ENCODE measurements around the gene ELFN2.
"Not testable (repeated sequence)": the region's sequence is repeated elsewhere in the genome, so short reads cannot be mapped to it uniquely, and the experiment has no call there.

ELFN2 gene

GRCh38 chr22:37427135-37427710, at the start of gene ELFN2:
Gene ELFN2, minus strand, starts transcription at chr22:37427479. Its CDS starts 51,945 bp downstream, at chr22:37375534.
- peak; percentile 25 for DNase-seq

DNA sequence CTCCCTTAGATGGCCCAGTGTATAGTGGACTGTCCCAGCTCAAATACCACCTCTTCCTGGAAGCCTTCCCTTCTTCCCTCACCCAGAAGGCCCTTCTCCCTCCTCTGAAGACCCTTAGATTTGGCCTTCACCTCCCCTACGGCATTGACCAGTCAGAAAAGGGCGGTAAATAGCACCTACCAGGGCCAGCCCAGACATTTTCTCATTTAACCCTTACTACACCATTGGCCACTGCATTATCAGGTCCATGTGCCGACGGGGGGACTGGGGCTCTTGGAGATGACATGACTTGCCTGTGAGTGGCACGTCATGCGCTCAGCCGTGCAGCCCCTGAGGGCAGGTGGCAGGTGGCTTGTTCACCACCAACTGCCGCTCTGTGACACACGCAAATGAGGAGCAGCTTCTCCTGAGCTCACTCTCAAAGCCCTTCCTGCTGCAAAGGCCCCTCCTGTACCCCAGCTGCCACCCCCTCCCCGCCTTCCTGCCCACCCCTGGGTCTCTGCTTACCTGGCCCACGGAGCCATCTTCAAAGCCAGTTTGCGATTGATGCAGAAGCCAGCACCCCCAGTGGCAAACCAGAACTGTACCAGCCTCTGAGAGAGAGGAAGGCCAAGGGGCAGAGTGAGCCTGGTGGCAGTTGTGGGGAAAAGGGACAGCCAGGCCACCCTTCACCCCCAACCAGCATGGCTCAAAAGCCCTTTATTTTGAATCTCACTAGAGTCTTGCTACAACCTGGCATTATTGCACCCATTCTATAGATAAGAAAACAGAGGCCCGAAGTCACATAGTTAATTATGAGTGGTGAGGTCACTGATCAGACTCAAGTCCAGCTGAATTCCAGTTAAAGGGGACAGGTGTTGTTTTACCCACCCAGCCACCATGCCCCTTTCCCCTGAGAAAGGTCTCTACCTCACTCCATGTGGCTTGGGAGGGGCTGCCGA, 49.4 kb upstream of the ELFN2 start:
- no peak for DNase-seq

DNA sequence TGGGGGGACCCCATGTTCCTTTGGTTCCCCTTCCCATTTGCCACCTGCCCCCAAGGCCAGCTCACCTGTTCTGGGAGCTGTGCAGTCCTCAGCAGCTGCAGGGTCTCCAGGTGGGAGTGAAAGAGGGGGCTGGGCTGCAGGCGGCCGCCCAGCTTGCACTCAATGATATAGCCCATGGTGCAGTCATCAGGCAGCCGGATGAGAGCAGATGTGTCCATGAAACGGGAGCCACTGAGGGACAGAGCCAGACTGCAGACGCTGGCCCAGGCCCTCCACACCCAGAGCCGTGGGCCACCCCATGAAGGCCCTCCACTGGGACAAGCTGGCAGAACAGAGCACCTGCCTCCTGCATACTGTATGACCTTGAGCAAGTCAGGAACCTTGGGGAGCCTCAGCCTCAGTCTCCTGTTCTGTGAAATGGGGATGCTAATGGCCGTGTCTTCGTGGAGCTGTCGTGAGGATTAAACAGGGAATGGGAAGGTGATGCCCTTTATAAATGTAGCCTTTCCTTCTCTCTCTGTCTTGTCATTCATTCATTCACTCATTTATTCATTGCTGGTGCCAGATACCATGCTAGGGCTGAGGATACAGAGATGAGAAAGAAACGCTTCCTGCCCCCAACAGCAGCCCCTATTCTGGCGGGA, 47.3 kb upstream of the ELFN2 start:
- no peak for DNase-seq

DNA sequence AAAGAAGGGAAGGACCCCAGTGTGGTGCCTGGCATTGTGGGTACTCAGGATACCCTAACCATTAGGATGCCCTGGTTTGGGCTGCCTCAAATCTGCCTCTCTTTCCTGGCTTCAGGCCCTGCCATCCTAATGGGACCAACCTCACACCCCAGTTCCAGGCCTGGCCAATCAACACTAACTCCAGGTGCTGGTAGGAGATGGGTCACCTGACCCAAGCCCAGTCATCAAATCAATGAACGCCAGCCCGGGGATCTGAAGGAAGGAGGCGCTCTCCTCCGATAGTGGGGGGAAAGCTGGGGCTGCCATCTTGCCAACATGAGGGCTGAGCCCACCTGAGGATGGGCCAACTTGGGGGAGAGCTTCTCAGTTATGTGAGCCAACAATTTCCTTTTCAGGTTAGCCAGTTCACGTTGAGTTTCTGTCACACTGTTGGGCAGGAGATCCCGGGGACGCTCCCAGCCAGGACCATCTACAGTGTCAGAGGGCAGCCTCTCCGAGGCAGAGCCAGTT, 46.2 kb upstream of the ELFN2 start:
- DNase-seq, result no peak

DNA sequence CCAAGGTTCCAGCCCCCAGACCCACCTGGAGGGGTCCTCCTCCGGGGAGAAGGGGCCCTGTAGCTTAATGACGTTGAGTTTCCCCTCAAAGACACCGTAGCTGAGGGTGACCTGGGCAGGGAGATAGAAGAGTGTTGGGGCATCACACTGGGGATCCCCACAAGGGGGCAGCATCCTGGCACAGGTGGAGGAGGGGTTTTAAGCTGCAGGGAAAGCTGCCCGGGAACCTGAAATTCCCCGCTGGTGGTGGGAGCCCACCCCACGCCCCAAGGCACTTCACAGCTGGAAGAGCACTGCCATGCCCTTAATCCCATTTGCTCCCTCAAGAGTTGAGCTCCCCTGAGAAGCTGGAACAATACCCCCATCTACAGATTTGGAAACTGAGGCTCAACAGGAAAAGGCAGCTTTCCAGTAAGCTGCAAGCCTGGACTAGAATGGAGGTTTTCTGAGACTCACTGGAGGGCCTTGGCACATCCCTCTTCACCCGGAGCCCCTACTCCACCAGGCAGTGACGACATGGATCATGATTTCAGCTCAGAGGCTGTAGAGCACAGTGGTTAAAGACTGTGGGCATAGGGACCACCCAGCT, 45.2 kb upstream of the ELFN2 start:
- no peak for DNase-seq

GRCh38 chr22:37471727-37472417, 44.6 kb upstream of the ELFN2 start:
- no peak for DNase-seq

- DNase-seq, result peak; percentile 40
These were observed 42.8 kb upstream of the ELFN2 start for GRCh38 chr22:37470087-37470445.

- DNase-seq, result no peak
These were observed 42.3 kb upstream of the ELFN2 start for GRCh38 chr22:37469416-37470086.

DNA sequence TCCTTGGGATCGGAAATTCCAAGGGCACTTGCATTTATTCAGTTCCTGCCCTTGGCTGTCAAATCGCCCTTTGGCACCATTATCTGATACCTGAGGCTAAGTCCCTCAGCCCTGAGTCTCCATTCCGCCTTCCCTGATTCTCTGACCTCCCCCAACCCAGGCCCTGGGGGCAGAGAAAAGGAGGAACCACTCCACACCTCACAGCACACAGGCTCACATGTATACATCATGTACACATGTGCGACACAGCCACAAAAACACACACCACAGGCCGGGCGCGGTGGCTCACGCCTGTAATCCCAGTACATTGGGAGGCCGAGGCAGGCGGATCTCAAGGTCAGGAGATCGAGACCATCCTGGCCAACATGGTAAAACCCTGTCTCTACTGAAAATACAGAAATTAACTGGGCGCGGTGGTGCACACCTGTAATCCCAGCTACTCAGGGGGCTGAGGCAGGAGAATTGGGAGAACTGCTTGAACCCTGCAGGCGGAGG, 41.0 kb upstream of the ELFN2 start:
- DNase-seq, result not testable (repeated sequence)

DNA sequence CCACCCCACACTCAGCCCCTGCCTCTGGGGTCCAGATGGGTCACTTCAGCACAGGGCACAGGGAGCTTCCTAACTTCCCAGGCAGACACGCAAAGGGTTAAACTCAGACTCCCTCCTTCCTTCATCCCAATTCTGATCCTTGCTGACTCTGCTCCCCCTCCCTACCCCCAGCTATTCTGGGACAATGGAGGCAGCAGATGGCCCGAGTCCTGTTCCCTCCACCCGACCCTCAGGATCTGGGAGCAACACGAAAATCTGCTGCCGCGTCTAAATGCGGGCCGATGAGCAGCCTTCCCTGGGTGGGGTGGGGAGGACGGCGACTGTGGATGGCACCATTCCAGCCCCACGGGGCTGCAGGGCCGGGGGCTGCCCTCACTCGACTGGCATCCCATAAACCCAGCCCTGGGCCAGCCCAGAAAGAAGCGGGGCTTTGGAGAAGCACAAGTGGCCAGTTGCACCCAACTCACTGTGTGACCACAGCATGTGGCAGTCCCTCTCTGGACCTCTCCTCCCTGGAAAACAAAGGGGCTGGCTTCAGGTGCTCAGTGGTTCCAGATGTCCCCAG, 40.2 kb upstream of the ELFN2 start:
- no peak for DNase-seq

DNA sequence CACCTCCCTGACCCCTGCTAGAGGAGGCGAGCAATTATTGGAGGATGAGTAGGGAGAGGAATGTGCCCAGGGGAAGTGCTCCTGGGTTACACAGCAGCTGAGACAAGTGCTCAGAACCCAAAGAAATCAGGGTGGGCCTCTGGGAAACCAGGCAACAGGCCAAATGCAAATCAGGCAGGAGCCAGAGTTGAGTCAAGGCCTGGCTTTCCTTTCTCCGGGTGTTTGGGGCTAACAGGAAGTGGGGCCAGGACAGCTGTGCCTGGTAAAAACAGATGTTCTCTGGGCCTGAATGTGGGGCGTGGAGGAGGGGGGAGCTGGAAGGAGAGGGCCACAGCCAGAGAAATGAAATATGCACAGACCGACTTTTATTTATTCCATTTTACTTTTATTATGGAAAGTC, 36.9 kb upstream of the ELFN2 start:
- DNase-seq, result no peak

GRCh38 chr22:37462983-37463382, 35.7 kb upstream of the ELFN2 start:
- DNase-seq, result peak; percentile 40

GRCh38 chr22:37462436-37462835, 35.2 kb upstream of the ELFN2 start:
- DNase-seq, result no peak

DNA sequence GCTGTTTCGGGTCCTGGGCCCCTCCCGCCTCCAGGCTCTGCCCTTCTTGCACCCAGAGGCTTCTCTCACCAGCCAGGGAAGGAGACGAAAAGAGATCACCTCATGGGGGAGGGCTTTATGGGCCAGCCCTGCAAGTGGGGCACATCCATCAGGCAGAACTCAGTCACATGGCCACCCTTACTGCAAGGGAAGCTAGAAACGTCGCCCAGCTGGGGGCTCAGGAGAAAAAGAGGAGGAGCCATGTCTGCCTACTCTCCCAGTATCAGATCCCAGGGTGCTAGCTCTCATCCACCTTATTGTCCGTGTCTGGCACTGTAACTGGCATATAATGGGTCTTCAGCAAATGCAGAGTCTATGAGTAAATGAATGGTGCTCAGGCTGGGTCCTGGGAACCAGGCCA, 34.7 kb upstream of the ELFN2 start:
- DNase-seq, result no peak

DNA sequence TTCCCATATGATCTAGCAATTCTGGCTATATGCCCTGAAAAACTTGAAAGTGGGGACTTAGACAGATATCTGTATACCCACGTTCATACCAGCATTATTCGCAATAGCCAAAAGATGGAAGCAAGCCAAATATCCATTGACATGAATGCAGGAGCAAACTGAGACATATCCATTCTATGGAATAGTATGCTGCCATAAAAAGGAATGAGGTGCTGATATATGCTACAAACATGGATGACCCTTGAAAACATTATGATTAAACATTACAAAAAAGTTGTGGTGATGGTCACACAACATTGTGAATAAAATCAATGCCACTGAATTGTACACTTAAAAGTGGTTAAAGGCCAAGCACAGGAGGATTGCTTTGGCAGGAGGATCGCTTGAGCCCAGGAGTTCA, 33.4 kb upstream of the ELFN2 start:
- no peak for DNase-seq

- no peak for DNase-seq
These were observed 31.9 kb upstream of the ELFN2 start for GRCh38 chr22:37459206-37459605.

DNA sequence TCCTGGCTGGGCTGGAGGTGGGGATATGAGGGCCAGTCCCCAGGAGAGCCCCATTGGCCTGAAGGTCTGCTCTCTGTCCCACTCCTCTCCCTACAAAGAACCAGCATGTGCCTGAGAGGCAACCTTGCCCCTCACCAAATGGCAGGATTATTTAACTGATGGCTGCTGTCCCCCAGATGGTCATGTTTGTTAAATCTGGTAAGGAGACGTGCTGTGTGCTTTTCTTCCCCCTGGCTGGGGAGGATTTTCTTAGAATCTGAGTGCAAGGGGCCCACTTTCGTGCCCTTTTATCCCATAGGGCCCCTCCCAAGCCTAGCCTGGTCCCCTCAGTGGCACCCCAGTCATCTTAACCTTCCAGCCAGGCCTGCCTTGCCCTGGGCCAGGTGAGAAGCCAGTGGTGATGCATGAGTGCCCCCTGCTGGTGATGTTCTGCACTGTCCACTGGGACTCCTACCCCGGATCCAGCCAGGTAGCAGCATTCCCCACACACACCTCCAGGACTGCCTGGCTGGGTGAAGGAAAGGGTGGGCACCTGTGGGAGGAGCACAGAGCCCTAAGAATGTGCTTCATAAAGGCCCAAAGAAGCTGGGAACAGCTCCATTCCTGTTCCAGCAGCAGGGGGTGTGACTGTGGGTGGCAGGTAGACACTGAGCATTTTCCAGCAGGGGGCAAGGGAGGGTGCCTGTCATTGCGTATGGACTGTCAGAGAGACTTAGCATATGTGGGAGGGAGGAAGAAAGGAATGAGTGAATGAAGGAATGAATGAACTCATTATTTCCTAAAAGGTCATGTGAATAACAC, 30.0 kb upstream of the ELFN2 start:
- peak; percentile 44 for DNase-seq

GRCh38 chr22:37456346-37456745, 29.1 kb upstream of the ELFN2 start:
- no peak for DNase-seq

DNA sequence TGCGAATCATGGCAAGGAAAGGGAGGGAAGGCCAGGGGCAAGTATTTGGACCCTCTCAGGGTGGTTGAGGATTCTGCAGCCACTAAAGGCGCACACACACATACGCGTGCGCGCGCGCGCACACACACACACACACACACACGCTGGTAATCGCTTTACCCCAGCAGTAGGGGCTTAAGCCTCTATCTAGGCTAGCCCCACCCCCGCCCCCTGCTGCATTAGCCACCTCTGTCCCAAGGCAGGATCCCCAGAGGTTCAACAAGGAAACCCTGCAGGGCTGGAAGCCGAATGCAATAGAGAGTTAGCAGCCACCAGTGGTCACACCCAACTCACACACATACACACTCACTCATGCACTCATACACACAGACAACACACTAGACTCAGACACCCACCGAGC, 28.6 kb upstream of the ELFN2 start:
- peak; percentile 28 for DNase-seq

GRCh38 chr22:37454857-37455686, 27.8 kb upstream of the ELFN2 start:
- DNase-seq, result peak; percentile 90

All from fibroblast of skin of right quadriceps (primary cell).